GM13977 (cell line): ENCODE measurements around the gene SORBS2.

Experiments
- DNase-seq: peaks from one replicate; pipeline ENCODE4 v3.0.0; 2012; ENCODE audit warnings: low spot score
- CTCF ChIP-seq: IDR thresholded peaks from 2 replicates; pipeline ENCODE4 v1.5.1; 2012; ENCODE audit warnings: mild to moderate bottlenecking, control low read depth; ENCODE audit not compliant: insufficient read depth; ENCODE audit errors: extremely low read depth, missing control alignments
- in situ Hi-C: fragments of 300-500 bp; cut with MboI; formaldehyde crosslinking; loops from one replicate; pipeline ENCODE4 v1.12.0; 2022; ENCODE audit warnings: low sequenced_read_pairs, low pct_unique_long_range_greater_than_20kb, mixed read lengths, inconsistent platforms; ENCODE audit not compliant: unreplicated experiment

The SORBS2 gene

GRCh38 chr4:185697488-185697887 lies 114.5 kb downstream of the SORBS2 start:
- in situ Hi-C loops, result no loop called here
- no peak for DNase-seq
- TF ChIP-seq CTCF, result no peak

GRCh38 chr4:185695743-185696142 lies 116.3 kb downstream of the SORBS2 start:
- in situ Hi-C loops, result no loop called here
- DNase-seq, result no peak
- no peak for TF ChIP-seq CTCF

GRCh38 chr4:185693548-185694215 lies 118.3 kb downstream of the SORBS2 start:
- DNase-seq, result no peak
- in situ Hi-C loops, result no loop called here

GRCh38 chr4:185689407-185689806 lies 122.6 kb downstream of the SORBS2 start:
- in situ Hi-C loops, result no loop called here
- no peak for TF ChIP-seq CTCF
- no peak for DNase-seq

More at GRCh38 chr4:185693548-185694215, 118.3 kb downstream of the SORBS2 start:
- TF ChIP-seq CTCF, result no peak

- in situ Hi-C loops, result no loop called here
- TF ChIP-seq CTCF, result no peak
- DNase-seq, result no peak
Observed at GRCh38 chr4:185685804-185686203, 126.2 kb downstream of the SORBS2 start.

GRCh38 chr4:185683896-185684295 lies 128.1 kb downstream of the SORBS2 start:
- in situ Hi-C loops, result no loop called here
- DNase-seq, result no peak
- no peak for TF ChIP-seq CTCF
